LNCAP (cell line): ENCODE results near the gene NFU1.

Source experiments
- CTCF ChIP-seq: fragments of 450-650 bp; IDR thresholded peaks from 2 replicates; pipeline ENCODE4 v1.5.1; 2017; ENCODE audit warnings: mild to moderate bottlenecking

Gene NFU1

GRCh38 chr2:69386360-69386759 is 50.9 kb downstream of the NFU1 start:
- no peak for TF ChIP-seq CTCF

GRCh38 chr2:69385443-69386151 is 51.6 kb downstream of the NFU1 start:
- no peak for TF ChIP-seq CTCF

GRCh38 chr2:69384618-69385081 is 52.6 kb downstream of the NFU1 start:
- TF ChIP-seq CTCF: no peak

GRCh38 chr2:69383176-69383812 is 53.9 kb downstream of the NFU1 start:
- TF ChIP-seq CTCF: no peak

- TF ChIP-seq CTCF: no peak
Observed at GRCh38 chr2:69382547-69382946, 54.7 kb downstream of the NFU1 start.

GRCh38 chr2:69381337-69381737 is 55.9 kb downstream of the NFU1 start:
- no peak for TF ChIP-seq CTCF

GRCh38 chr2:69380072-69380917 is 56.9 kb downstream of the NFU1 start:
- TF ChIP-seq CTCF: no peak
